Mucosa of gallbladder (tissue), 1 donor: Measurements from ENCODE around the gene CNPY1. TPM values are rescaled to one million over a fixed set of nuclear protein-coding genes. Genes with fewer than 3 reads are reported as not detected.

Experiments
- DNase-seq: peaks from one replicate; pipeline ENCODE4 v3.0.0-alpha.2; 2020; ENCODE audit warnings: low spot score
- total RNA-seq: library from RNA; stranded (reverse); gene quantifications from one replicate; pipeline ENCODE4 v1.2.1, GENCODE V29; 2021
- donor health status: DM: no; HTN: no; CAD: no.

CNPY1 gene
- total RNA-seq, 1 donor from 2014 or later, result not detected

DNA sequence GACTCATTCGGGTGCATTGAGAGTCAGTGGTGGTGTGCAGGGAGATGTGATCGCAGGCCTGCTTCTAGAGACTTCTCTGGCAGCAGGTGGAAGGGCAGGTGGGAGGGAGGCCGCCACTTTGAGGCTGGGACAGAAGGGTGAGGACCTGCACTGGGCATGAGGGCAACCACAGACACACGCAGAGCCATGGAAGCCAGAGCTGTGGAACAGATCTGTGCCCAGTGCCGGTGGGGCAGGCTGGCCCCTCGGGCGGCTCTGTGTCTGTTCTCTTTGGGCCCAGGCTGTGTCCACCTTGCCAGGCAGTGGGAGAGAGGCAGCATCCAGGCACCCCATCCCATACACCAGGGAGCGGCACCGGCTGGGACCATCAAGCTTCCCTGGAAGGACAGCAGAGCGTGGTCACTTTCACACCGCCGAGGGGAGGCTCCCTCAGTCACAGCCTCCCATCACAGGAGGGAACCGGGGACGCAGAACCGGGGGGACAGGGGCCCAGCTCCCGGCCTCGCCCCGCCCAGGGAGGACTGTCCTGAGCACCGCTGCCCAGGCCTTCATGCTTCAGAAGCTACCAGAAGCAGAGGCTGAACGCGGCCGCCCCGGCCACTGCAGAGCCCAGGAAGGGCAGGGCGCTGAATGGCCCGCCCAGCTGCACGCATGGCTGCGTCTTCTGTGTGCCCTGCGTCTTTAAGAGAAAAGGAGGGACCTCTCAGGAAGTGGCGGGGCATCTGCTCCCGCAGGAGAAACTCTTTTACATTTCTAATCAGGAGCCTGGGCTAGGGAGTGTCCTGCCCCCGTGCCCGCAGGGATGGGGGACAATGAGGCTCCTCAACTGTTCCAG lies 56.3 kb downstream of the CNPY1 start:
- no peak for DNase-seq

DNA sequence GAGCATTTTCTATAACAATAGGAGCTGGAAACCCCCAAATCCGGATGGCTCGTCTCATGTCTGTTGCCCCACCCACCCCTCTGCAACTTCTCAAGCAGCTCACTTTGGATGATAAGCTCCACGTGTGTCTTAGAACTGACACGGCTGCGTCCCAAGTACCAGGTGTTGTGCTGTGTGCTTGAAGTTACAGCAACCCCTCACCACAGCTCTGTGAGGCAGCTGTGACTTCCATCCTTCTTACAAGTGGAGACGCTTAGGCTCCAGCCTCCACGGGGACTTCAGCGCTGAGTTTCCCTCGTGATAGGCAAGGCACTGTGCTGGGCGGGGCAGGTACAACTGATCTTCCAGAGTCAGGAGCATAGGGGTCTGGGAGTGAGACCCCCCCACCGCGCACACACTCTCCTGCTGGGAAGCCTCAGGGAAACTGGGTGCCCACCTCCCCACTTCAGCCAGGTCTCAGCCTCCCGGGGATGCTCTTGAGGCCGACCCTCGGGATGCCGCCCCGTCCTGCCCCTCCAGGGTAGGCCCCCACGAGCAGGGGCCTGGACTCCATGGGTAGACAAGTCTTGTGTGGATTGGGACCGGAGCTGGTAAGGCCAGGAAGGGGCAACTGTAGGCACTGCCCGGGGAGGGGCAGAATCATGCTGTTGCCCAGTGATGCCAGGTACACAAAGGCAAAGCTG lies 57.1 kb downstream of the CNPY1 start:
- DNase-seq, result no peak

DNA sequence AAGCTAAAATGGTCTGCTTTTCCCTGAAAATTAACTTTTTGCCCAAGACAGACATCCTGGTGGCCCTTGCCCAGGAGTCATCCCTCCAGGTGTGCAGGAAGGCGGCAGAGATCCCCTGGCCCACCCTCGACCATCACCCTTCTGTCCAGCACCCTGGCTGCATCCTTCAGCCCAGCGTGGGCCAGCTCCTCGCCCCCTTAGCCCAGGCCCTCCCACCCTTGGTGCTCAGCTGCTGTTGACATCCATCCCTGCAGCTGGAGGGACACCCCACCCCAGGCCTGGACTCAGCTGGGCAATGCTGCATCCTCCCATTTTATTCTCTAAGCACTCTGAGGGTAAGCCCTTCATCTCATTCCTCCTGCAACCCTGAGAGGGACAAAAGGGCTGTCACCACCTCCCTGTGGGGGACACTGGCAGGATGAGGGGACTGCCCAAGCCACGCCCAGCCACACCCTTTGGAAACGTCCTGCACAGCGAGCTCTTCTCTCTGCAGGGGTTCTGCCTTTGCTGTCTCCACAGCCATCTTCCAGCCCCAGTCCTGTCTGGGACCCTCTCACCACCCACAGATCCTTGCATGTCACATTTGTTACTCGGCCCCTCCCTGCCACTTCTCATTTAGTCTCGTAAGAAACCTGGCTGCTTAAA lies 57.8 kb downstream of the CNPY1 start:
- no peak for DNase-seq

DNA sequence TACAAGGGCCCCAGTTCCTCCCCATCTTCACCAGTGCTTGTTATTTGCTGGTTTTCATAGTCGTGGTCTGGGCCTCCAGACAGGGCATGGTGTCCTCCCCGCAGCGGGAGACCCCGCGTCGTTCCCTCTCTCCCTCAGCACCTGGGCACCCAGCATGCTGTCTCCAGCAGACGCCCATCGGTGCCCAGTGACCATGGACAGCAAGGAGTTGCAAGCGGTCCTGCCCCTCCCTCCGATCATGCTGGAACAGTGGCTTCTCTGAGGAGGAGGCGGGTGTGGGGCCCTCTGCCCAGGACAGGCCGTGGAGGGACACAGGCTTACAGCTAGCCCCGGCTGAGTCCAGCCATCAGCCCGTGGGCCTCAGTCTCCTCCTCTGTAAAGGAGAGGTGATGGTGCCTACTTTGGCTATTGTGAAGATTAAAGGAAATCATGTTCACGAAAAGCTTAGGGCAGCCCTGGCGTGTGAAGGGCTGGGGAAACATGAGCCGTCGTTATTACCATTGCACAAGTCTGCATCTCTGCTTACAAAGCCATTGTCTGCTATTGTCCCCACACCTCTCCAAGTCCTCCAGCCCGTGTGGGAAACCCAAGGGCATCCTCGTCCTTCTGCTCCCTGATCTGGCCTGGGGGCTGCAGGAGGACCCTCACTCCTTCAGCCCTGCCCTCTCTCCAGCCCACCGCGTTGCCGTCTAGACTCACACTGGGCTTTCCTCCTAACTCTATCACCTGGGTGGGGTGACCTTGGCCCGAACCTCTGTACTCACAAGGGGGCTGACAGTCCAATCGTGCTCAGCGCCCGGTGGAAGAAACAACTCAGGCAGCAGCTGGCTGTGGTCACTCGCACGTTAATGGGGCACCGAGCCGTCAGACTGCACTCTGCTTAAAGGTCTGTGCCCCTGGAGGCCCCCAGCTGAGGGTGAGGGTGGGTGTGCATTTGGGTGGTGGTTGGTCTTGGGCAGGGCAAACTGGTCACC lies 58.6 kb downstream of the CNPY1 start:
- no peak for DNase-seq

DNA sequence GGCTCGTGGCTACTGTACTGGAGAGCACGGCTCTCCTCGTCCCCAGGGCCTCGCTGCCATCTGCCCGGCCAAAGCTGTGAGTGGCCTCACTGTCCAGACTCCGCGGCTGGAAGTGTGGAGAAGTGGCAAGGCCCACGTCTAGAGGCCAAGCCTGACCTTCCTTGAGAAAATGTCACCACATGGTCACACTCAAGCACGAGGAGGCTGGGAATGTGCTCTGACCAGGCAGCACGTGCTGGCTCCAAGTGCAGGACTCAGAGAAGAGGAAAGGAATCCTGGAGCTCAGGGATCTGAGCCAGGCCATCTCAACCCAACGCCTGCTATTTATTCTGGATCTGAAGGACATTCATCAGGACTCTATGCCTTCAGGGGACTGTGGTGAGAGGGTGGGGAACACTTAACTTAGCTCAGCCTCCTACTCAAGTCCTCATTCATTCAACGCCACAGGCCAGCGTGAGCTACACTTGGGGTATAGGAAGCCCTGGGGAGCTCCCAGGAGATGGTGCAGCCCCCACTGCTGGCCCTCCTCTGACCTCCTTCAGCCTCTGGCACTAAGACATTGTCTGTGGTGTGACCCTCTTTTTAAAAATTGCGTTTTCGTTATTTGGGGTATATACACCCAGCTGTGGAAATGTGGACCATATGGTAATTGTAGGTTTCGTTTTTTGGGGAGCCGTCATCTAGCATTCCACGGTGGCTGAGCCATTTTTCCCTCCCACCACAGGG lies 59.4 kb downstream of the CNPY1 start:
- DNase-seq, result no peak

DNA sequence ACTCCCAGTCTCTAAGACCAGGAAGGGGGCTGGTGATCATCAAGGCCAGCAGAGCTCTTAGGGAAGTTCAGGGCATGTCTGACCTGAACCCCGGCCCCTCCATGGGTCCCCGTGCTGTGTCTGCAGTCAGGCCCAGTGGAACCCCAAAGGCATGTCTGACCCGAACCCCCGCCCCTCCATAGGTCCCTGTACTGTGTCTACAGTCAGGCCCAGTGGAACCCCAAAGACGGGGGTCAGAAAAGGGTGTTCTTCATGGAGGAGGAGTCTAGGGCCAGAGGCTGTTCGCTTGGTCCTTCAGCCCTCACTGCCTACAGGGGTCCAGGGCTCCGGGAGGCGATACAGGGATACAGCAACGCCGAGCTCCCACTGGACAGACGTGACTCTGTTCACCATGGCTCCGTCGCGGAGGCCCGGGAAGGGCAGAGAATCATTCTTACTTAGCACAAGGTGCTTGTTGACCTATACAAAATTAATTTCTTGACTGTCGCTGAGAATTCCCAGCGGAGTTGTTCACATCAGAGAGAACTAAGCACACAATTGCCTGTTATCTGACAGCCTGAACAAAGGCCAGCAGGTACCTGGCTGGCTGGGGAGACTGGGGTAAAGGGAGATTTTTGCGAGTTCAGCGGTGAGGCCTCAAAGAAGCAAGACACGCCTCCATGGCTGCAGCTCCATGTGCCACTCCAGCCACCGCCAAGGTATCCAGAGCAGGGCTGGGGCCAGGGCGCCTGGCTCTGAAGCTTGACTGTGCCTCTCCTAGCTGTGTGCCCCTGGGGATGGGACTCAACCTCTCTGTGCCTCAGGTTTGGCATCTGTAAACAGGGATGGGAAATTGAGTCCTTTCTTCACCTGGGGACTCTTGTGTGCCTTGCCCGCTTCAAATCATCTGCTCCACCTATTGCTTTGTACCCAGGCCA lies 61.6 kb downstream of the CNPY1 start:
- no peak for DNase-seq

DNA sequence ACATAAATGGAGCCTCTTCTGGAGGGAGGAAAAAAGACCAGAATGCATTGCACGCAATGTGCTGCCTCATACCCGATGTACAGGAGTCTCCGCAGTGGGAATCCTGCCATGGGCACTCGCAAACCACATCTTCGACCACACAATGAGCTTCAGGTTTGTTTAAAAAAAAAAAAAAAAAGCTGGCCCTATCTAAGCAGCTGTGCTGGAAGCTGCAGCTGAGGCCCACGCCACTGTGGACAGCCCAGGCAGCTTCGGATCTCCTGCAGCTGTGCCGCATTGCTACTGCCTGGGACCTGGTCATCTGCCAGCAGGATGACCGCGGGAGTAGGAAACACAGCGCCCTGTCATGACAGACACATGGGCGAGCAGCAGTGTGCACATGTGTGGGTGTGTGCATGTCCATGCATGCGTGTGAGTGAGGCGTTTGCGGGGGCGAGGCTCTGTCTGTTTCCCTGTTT lies 62.5 kb downstream of the CNPY1 start:
- DNase-seq, result no peak

DNA sequence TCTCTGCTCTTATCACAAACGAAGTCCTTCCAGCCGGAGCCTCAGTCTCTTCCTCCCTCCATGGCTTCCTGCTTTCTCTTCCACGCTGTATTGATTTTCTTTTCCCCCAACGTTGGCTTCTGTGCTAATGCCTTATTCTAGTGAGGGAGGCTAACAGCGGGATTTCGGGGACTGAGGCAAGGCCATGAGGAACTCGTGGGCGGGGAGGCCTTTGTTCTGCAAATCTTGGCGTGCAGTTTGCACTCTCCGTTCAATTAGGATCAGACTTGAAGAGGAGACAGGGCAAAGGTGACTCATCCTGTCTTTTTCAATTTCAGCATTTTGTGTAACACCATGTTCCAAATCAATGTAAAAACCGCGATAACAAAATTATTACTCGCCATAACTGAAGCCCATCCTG lies 63.1 kb downstream of the CNPY1 start:
- no peak for DNase-seq

DNA sequence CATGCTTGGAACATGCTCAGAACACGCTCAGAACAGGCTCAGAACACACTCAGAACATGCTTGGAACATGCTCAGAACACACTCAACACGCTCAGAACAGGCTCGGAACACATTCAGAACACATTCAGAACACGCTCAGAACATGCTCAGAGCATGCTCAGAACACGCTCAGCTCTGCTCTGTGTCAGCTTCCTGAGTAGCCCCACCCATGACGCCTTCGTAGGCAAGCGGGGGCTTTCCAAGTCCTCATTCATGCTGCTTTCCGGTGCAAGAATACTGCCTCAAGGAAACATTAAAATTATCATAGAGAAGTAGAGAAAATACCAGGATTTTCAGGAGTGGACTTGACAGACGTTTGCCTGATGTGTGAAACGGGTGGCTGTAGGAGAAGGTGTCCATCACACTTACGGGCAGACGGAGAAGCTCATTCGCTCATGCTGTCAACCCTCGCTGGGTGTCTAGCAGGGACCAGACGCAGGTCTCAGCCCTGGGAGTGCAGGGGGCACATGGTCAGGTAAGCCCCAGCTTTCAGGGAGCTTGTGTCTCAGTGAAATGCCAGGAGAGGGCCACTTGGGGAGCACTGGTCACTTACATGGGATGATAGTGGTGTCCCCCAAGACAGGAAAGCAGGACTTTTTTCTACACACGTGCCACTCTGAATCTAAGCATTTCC lies 63.7 kb downstream of the CNPY1 start:
- DNase-seq, result no peak

DNA sequence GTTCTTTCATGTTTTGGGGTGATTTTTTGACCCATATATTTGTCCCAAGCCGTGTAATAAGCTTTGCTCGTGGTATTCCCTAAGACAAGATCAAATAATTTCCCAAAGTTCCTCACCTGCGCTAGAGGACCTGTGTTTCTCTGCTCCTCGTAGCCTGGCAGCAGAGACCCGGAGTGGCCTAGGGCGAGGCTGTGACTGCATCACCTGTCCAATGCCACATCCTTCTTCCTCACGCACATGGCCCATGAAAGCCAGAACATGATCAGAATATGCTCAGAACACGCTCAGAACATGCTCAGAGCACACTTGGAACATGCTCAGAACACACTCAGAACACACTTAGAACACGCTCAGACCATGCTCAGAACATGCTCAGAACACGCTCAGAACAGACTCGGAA lies 64.6 kb downstream of the CNPY1 start:
- no peak for DNase-seq

DNA sequence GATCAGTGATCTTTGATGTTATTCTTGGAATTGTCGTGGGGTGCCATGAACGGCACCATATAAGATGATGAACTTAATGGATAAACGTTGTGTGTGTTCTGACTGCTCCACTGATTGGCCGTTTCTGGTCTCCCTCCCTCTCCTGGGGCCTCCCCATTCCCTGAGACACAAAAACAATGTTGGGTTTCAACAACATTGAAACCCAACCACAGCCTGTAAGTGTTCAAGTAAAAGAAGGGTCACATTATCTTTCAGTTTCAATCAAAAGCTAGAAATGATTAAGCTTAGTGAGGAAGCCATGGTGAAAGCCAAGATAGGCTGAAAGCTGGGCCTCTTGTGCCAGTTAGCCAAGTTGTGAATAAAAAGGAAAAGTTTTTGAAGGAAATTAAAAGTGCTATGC lies 68.9 kb downstream of the CNPY1 start:
- DNase-seq, result no peak

DNA sequence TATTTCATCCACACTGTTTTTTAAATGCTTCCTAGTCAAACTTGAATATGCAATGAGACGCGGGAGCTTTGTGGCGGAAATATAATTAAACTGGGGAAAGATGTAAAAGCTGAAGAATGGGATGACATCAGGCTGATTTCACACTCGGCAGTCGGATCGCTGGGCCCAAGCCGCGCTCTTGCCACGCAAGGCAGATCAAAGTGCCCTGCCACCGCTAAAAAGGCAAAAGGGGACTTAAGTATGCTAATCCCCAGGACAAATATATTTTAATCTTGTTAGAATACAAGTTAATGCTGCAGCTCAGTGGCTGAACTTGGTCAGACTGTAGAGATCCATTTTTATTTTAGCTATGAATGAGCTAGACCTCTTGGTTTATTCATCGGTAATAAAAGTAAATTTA lies 74.6 kb downstream of the CNPY1 start:
- DNase-seq, result no peak

DNA sequence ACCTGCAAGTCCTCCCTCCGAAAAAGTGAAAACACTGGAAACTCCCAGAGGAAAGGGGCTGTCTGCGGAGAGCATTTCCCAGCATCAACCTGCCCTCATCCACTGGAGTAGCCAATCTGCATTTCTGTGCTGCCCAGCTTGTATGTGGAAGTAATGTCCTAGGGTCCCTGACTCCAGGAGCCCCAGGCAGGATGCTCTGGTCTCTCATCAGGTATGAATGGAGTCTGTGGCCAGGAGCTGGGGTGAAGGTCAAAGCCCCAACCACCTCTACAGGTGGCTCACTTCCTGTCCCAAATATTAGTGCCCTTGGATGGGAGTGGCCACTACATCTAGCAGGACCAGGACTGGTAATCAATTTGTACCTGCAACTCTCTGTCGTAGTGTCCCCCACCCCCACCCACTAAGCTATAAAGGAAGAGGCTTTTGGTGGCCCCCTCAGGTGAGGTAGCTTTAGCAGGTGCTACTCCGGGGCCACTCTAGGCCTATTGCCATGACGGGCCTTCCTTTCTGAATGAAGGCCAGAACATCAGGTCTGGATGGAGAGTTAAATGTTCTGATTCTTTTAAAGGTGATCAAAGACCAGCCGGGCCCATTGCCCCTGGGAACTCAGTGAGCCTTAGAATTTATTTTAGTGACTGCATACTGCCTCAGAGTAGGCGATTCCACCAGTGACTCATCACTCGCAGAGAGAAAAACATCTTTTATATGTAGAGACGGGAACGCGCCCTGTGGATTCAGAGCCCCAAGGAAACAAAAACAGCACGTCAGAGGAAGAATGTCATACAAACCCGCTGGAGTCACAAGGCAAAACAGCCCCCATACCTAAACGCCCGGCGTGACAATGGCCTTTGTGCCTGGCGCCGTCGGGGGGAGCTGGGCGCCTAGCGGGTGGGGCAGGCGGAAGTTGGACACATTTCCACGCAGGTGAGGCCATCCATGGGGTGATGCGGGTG lies 75.4 kb downstream of the CNPY1 start:
- DNase-seq, result no peak

DNA sequence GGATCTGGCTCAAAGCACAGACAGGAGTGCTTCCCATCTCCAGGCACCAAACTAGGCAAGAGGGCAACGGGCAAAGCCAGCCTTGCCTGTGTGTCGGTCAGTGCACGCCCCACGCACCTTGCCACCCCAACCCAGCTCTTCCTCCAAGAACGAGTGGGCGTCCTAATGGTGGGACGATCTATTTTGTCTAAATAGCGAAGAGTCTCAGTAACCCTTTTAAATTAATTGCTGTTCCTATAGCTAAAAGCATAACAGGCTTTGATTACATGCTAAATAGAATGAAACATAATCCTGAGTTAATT lies 76.2 kb downstream of the CNPY1 start:
- no peak for DNase-seq

DNA sequence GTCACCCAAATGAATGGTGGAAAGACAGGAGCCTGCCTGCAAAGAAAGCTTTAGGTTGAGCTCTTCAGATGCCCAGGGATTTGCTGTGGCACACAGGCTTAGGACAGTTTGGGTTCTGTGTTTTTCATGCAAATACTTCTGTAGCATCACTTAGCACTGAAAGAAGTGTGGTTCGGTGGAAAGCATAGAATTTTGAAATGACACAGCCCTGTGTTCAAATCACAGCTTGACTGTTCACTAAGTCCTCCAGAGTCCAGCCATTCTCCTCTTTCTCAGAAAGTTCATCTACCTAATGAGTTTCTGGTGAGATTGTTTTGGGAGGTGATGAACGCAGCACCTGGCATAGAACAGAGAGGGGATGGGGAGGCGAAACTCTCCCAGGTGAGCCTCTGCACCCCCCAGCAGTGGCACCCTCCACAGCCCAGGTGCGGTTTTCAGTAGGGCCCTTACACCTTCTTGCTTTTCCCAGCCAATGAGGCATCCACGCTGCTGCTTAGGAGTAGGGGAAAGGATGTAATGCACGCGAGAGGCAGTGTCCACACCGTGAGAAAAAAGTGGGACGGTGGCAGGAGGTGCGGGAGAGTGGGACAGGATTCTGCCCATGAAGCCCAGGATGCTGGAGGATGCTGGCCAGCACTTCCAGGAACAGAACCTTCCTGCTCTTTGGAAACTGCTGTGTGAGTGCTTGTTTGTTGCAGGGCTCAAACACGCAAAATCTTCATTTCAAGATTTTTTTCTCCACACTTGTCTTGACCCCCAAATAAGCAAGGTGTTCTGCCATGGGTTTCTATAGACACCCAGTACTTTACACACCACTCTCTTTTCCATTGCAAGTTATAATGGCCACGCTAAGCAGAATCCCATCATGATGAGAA lies 76.8 kb downstream of the CNPY1 start:
- no peak for DNase-seq

DNA sequence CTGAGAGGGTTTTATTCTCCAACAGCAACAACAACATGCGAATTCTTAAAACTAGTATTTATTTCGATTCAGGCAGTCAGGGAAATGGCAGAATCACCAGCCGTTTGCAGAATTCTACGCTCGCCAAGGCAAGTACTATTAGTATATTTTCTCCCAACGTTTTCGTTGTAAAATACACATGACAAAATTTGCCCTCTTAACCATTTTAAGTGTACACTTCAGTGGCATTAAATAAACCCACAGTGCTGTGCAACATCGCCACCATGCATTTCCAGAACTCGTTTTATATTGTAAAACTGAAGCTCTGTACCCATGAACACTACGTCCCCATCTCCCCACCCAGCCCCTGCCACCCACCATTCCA lies 77.6 kb downstream of the CNPY1 start:
- no peak for DNase-seq
